Measurements from ENCODE around the gene CYSTM1. TPM values are rescaled to one million over a fixed set of nuclear protein-coding genes. Genes with fewer than 3 reads are reported as not detected.

CYSTM1 gene
- total RNA-seq, 1 donor from 2014 or later = 24.9 TPM

GRCh38 chr5:140208065-140208464, 33.1 kb downstream of the CYSTM1 start:
- no peak for TF ChIP-seq CTCF (IDR thresholded peaks at IDR 0.05)

GRCh38 chr5:140213370-140213983, 38.5 kb downstream of the CYSTM1 start:
- Mint-ChIP-seq H3K9me3 (ENCODE audit: low read depth) (no peaks in the 10 kb centered on the region), H3K4me3 (ENCODE audit: unreplicated experiment) (no peak overlapping the region), H3K27ac (ENCODE audit: unreplicated experiment) (no peak overlapping the region), H3K4me1 (ENCODE audit: low read depth) (peaks cover 7% of the 10 kb centered on the region), H3K36me3 (ENCODE audit: low read depth) (no peaks in the 10 kb centered on the region), H3K27me3 (ENCODE audit: low read depth) (peaks cover 21% of the 10 kb centered on the region)
- no peak for TF ChIP-seq CTCF (IDR thresholded peaks at IDR 0.05)
- no peak for DNase-seq (ENCODE audit: low spot score)

More at GRCh38 chr5:140208065-140208464, 33.1 kb downstream of the CYSTM1 start:
- Mint-ChIP-seq H3K4me3 (ENCODE audit: unreplicated experiment) (no peak overlapping the region), H3K27me3 (ENCODE audit: low read depth) (peaks cover 12% of the 10 kb centered on the region), H3K4me1 (ENCODE audit: low read depth) (no peaks in the 10 kb centered on the region), H3K36me3 (ENCODE audit: low read depth) (peaks cover 6% of the 10 kb centered on the region), H3K9me3 (ENCODE audit: low read depth) (no peaks in the 10 kb centered on the region), H3K27ac (ENCODE audit: unreplicated experiment) (no peak overlapping the region)
- DNase-seq (ENCODE audit: low spot score) = no peak

- DNase-seq (ENCODE audit: low spot score) = no peak
- Mint-ChIP-seq H3K4me1 (ENCODE audit: low read depth) (peaks cover 9% of the 10 kb centered on the region), H3K9me3 (ENCODE audit: low read depth) (no peaks in the 10 kb centered on the region), H3K4me3 (ENCODE audit: unreplicated experiment) (no peak overlapping the region), H3K27ac (ENCODE audit: unreplicated experiment) (no peak overlapping the region), H3K27me3 (ENCODE audit: low read depth) (peaks cover 19% of the 10 kb centered on the region), H3K36me3 (ENCODE audit: low read depth) (no peaks in the 10 kb centered on the region)
- no peak for TF ChIP-seq CTCF (IDR thresholded peaks at IDR 0.05)
Observed at GRCh38 chr5:140214831-140215230, 39.8 kb downstream of the CYSTM1 start.

GRCh38 chr5:140215276-140215675, 40.3 kb downstream of the CYSTM1 start:
- H3K4me3 Mint-ChIP-seq (ENCODE audit: unreplicated experiment) = no peak overlapping the region
- no peak overlapping the region for H3K27ac Mint-ChIP-seq (ENCODE audit: unreplicated experiment)
- peaks cover 13% of the 10 kb centered on the region for H3K4me1 Mint-ChIP-seq (ENCODE audit: low read depth)
- peaks cover 19% of the 10 kb centered on the region for H3K27me3 Mint-ChIP-seq (ENCODE audit: low read depth)
- no peaks in the 10 kb centered on the region for H3K9me3 Mint-ChIP-seq (ENCODE audit: low read depth)
- H3K36me3 Mint-ChIP-seq (ENCODE audit: low read depth) = no peaks in the 10 kb centered on the region
- DNase-seq (ENCODE audit: low spot score) = no peak
- TF ChIP-seq CTCF (IDR thresholded peaks at IDR 0.05) = no peak

GRCh38 chr5:140216478-140217074, 41.6 kb downstream of the CYSTM1 start:
- Mint-ChIP-seq H3K9me3 (ENCODE audit: low read depth) (peaks cover 4% of the 10 kb centered on the region), H3K27ac (ENCODE audit: unreplicated experiment) (no peak overlapping the region)

More at GRCh38 chr5:140216478-140217074, 41.6 kb downstream of the CYSTM1 start:
- peaks cover 4% of the 10 kb centered on the region for H3K36me3 Mint-ChIP-seq (ENCODE audit: low read depth)
- H3K4me1 Mint-ChIP-seq (ENCODE audit: low read depth) = peaks cover 26% of the 10 kb centered on the region
- TF ChIP-seq CTCF (IDR thresholded peaks at IDR 0.05) = no peak
- H3K27me3 Mint-ChIP-seq (ENCODE audit: low read depth) = peaks cover 16% of the 10 kb centered on the region
- H3K4me3 Mint-ChIP-seq (ENCODE audit: unreplicated experiment) = no peak overlapping the region
- no peak for DNase-seq (ENCODE audit: low spot score)
